BJ (cell line): ENCODE data around the gene ARHGEF17. TPM values are rescaled to one million over a fixed set of nuclear protein-coding genes. Genes with fewer than 3 reads are reported as not detected.

Source experiments
- CTCF ChIA-PET: fragments of 350-600 bp; formaldehyde crosslinking; extraction: SDS; loops from one replicate; lab custom pipeline; 2021; ENCODE audit warnings: antibody characterized with exemption, inconsistent platforms; lab: Yijun Ruan, JAX
- POLR2A ChIA-PET: fragments of 300-600 bp; sonication (Branson Sonifier 250); formaldehyde crosslinking; extraction: SDS; loops from one replicate; lab custom pipeline; 2021; ENCODE audit warnings: antibody characterized with exemption; lab: Charles Lee
- DNase-seq: peaks from one replicate; pipeline ENCODE4 v3.0.0-alpha.2; 2011; ENCODE audit warnings: low read depth
- H3K27me3 ChIP-seq: 2 replicates; pipeline ENCODE4 v1.6.0; 2011; ENCODE audit warnings: low read length; ENCODE audit not compliant: control insufficient read depth, insufficient read depth
- H3K36me3 ChIP-seq: 2 replicates; pipeline ENCODE4 v1.5.1; 2011; ENCODE audit warnings: low read length; ENCODE audit not compliant: control insufficient read depth, insufficient read depth
- H3K4me3 ChIP-seq: 2 replicates; pipeline ENCODE4 v1.5.1; 2011; ENCODE audit warnings: low read depth, mild to moderate bottlenecking, control low read depth, low read length
- polyA plus RNA-seq: library from polyadenylated mRNA; depleted of rRNA; stranded (reverse); fragments of >200 nt; gene quantifications from 2 replicates; pipeline ENCODE4 v1.2.3, GENCODE V29; 2011
- TF ChIP-seq, protein P1 (sequence below): IDR thresholded peaks from 2 replicates; pipeline ENCODE4 v1.5.1; 2011; ENCODE audit warnings: low read depth, mild to moderate bottlenecking, control low read depth, inconsistent platforms, low read length, moderate library complexity; ENCODE audit not compliant: insufficient read depth

Gene ARHGEF17
- polyA plus RNA-seq, 1 experiment = 85.7 TPM

DNA sequence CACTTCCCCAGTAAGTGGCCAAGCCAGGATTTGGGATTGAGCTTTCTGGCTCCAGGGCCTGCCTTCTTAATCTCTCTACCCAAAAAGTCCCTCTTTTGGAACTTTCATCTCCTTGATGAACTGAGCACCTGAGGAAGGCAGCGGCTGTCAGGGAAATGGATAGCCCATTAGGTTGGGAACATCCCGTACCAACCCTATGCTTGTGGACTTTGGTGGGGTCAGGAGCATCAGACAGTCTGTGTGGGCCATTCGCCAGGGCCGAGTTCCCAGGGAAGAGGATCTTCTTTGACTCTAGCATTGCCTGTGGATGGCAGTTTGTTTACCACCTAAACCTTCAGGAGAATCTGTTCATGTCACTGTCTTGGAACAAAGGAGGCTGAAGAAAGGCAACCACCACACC is 30.2 kb downstream of the ARHGEF17 start:
- TF ChIP-seq, protein P1, sequence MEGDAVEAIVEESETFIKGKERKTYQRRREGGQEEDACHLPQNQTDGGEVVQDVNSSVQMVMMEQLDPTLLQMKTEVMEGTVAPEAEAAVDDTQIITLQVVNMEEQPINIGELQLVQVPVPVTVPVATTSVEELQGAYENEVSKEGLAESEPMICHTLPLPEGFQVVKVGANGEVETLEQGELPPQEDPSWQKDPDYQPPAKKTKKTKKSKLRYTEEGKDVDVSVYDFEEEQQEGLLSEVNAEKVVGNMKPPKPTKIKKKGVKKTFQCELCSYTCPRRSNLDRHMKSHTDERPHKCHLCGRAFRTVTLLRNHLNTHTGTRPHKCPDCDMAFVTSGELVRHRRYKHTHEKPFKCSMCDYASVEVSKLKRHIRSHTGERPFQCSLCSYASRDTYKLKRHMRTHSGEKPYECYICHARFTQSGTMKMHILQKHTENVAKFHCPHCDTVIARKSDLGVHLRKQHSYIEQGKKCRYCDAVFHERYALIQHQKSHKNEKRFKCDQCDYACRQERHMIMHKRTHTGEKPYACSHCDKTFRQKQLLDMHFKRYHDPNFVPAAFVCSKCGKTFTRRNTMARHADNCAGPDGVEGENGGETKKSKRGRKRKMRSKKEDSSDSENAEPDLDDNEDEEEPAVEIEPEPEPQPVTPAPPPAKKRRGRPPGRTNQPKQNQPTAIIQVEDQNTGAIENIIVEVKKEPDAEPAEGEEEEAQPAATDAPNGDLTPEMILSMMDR = no peak
- Histone ChIP-seq H3K36me3 (peaks cover 17% of the 10 kb centered on the region), H3K4me3 (no peak overlapping the region), H3K27me3 (no peaks in the 10 kb centered on the region)
- DNase-seq = no peak
- POLR2A ChIA-PET = no interaction called here
- CTCF ChIA-PET = interaction anchor here (1.0 to 11.0 kb wide), 5 partner anchors 12 to 507 kb away, joined by 3 to 259 read pairs (median 114); partner anchors contain the start of gene ARHGEF17

DNA sequence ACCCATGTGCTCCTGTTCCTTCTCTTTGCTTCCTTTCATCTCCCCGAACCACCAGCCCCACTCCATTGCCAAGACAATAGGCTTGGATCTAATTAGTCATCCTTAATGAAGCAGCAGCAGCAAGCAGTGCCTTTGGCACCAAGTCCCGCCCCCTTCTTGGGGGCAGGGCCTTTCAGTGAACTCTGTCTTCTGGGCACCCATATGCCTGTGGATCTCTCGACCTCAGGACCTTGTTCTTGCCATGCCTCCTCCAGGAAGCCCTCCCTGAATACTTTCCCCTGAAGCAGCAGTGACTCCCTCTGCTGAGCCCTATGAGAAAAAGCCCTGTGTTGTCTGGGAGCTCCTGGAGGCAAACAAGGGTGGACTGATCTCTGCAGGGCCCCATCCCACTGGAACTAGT is 32.1 kb downstream of the ARHGEF17 start:
- CTCF ChIA-PET = interaction anchor here (1.5 to 11.0 kb wide), 5 partner anchors 10 to 321 kb away, joined by 3 to 259 read pairs (median 114); partner anchors contain the start of gene ARHGEF17
- DNase-seq = no peak
- TF ChIP-seq, protein P1 = no peak
- H3K27me3 ChIP-seq = no peaks in the 10 kb centered on the region
- no peak overlapping the region for H3K4me3 ChIP-seq
- POLR2A ChIA-PET = no interaction called here
- peaks cover 17% of the 10 kb centered on the region for H3K36me3 ChIP-seq

DNA sequence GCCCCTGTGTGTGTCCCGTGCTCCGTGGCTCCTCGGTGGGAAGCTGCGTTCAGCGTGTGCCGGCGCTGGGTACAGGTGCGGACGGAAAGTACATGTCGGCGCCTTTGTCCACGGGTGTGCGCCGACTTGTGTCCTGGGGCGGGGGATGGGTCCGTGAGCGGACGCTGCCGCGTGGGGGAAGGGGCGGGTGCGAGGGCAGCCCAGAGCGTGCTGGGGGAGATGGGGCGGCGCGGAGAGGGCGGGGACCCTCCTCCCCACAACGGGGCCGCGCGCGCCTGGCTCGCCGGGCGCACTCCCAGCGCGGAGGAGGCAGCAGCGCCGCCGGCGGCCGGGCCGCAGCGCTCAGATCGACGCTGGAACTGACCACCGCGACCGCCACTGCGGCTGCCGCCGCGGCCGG is 34.6 kb downstream of the ARHGEF17 start:
- no peaks in the 10 kb centered on the region for H3K27me3 ChIP-seq
- CTCF ChIA-PET = interaction anchor here (9.6 to 11.0 kb wide), 3 partner anchors 7 to 44 kb away, joined by 114 to 259 read pairs (median 121); partner anchors contain the start of gene ARHGEF17
- TF ChIP-seq, protein P1 = no peak
- peaks cover 21% of the 10 kb centered on the region for H3K36me3 ChIP-seq
- DNase-seq = no peak
- POLR2A ChIA-PET = no interaction called here
- no peak overlapping the region for H3K4me3 ChIP-seq

DNA sequence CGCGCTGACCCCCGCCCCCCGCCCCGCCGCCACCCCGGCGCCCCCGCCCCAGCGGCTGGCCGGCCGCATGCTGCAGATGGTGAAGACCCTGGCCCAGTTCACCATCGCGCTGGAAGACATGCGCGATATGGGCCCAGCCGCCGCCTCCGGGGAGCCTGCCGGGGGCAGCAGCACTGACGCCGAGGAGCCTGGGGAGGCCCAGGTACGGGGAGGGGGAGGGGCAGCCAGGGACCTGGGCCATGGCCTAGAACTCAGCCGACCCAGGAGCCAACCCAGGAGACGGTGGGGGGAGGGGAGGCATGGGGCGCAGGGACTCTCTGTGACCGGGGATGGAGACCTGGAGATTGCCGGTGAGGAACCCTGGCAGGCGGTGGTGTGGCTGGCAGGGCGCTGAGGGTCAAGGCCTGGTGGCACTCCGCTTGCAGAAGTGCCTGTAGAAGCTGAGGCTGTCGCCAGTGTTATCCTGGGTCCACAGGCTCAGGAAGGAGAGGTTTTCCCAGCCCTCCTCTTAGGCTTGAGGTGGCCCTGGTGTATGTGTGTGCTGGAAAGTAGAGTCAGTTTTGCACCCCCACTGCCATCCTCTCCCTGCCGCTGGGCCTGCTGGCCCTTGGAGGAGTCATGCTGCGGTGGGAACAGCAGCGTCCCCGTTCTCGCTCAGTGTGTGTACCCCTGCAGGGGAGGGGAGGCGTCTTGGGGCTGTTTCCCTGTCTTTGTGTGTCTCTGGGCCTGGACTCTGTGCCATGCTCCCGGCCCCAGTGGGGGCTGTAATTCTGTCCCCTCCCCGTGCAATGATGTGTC is 35.2 kb downstream of the ARHGEF17 start:
- ChIA-PET POLR2A (no interaction called here), CTCF (interaction anchor here (1.0 to 11.0 kb wide), 5 partner anchors 9 to 320 kb away, joined by 3 to 259 read pairs (median 3); partner anchors contain the start of gene ARHGEF17)
- no peak for DNase-seq
- Histone ChIP-seq H3K27me3 (no peaks in the 10 kb centered on the region), H3K36me3 (peaks cover 27% of the 10 kb centered on the region), H3K4me3 (no peak overlapping the region)
- TF ChIP-seq, protein P1 = no peak

DNA sequence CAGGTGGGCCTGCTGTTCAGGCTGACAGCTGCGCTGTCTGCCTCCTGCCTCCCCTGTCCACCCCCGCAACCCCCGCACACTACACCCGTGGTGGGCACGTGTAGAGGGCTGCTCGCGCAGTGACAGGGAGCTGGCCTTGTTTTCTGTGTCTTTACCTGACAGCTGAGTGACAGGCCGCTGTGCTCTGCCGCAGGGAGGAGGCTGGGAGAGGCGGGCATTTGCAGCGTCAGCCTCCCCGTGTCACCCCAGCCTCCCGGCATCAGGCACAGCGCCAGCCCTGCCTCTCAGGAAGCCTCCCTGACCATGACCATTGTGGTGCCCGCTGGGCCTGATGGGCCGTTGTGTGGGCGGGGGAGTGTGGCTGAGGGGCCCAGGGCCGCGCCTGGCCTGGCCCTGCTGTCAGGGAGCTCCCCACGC is 36.1 kb downstream of the ARHGEF17 start:
- TF ChIP-seq, protein P1 = no peak
- ChIA-PET POLR2A (no interaction called here), CTCF (interaction anchor here (0.9 to 2.2 kb wide), 8 partner anchors 8 to 319 kb away, joined by 3 to 12 read pairs (median 4); partner anchors contain the start of gene ARHGEF17)
- H3K36me3 ChIP-seq = peaks cover 31% of the 10 kb centered on the region
- no peak overlapping the region for H3K4me3 ChIP-seq
- no peaks in the 10 kb centered on the region for H3K27me3 ChIP-seq
- no peak for DNase-seq
